ENCODE data around the gene FUOM.

- TF ChIP-seq CTCF (IDR thresholded peaks at IDR 0.05) (no peak), EZH2phosphoT487 (IDR thresholded peaks at IDR 0.05) (no peak), EZH2 (IDR thresholded peaks at IDR 0.05) (no peak)
Measured at GRCh38 chr10:133384071-133384470, 26.3 kb upstream of the FUOM start.

All from neural progenitor cell (in vitro differentiated cells).